GM18499 (cell line): ENCODE results near the gene TRABD2B.

Experiments
- ATAC-seq: cut with Tn5 transposase; IDR thresholded peaks from one replicate; pipeline ENCODE4 v1.9.1; 2021; ENCODE audit warnings: moderate number of reproducible peaks; ENCODE audit not compliant: insufficient read depth, unreplicated experiment

The TRABD2B gene

DNA sequence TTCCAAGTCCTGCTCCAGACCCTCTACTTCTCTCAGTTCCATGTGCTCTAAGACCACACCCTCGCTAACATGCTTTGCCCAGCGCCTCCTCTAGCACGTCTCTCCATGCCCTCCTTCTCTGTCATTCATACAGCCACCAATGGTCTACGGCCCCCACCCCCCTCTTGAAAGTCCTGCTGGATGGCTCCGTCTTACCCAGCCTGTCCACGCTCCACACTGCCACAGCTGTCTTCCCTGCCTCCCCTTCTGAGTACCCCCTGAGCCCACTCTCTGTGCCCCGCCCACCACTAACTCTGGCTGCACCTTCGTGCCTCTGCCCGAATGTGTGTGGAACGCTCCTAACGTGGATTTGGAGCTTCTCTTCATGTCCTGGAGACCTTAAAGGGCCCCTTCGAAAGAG, 244.6 kb downstream of the TRABD2B start:
- ATAC-seq, result no peak

DNA sequence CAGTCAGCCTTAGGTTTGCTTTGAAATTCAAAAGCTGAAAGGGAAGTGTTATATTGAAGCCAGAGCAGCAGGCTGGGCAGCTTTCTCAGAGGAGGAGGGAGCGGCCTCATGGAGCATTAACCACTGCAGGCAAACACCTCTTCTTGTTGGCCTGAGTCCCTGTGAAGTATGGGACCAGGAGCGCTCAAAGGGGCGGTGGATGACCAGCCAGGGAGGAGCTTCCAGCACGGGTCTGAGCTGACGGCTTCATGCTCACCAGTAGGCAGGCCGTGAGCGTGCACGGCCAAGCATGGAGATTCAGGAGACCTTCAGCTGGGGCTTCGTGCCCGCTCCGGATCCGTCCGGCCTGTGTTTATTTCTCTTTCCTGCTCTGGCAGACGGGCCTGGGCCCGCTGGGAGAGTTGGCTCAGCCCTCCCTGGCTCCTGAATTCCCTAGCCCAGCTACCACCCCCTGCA, 245.2 kb downstream of the TRABD2B start:
- ATAC-seq, result no peak

DNA sequence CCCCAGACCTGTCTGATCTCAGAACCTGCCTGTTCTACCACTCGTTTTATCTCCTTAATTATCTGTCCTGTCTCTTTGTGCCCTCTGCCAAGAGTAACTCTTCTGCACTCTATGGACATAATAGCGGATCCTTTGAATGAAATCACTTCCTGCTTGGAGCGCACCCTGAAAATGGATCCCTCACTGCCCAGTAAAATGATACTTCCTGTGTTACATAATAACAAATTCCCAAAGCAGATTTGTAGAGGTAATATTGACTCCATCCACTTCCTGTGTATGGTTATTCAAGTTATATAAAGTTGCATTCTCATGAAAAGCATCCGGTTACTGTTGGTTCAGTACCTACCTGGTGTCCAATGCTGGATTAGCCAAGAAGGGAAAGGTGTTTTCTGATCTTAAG, 246.0 kb downstream of the TRABD2B start:
- ATAC-seq, result no peak

DNA sequence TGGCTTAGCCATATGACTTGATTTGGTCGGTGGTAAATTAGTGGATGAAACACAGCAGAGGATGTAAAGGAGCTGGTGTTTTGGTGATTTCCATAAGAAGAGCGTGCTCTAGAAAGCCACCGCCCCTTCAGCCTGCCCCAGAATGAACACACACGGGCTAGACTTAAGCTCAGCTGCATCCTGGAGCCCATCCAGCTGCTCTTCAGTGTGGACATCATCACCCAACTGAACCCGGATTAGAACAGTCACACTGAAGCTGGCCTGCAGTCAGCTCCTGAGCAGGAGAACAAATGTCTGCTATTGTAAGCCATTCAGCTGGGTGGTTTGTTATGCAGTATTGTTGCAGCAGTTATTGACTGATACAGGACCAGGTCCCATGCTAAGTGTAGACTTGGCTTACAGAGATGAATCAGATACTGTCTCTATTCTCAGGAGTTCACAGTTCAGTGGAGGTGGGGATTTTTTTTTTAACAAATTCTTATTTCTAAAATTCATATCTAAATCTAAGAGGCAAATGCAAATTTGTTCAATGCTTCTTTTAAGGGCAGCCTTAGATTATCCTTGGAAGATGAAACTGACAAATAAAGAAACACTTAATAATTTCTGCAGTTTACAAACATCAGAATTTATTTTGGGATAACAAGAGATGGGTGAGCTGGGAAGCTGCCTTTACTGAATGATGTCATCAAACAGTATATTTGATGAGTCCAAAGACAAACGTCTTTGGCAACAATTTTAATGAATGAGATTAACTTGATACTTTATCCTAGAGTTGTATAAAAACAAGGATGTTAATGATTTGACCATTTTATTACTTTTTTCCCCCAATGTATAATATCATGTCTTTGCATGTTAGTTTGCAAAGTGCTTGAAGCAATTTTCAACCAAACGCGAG, 251.2 kb downstream of the TRABD2B start:
- no peak for ATAC-seq

DNA sequence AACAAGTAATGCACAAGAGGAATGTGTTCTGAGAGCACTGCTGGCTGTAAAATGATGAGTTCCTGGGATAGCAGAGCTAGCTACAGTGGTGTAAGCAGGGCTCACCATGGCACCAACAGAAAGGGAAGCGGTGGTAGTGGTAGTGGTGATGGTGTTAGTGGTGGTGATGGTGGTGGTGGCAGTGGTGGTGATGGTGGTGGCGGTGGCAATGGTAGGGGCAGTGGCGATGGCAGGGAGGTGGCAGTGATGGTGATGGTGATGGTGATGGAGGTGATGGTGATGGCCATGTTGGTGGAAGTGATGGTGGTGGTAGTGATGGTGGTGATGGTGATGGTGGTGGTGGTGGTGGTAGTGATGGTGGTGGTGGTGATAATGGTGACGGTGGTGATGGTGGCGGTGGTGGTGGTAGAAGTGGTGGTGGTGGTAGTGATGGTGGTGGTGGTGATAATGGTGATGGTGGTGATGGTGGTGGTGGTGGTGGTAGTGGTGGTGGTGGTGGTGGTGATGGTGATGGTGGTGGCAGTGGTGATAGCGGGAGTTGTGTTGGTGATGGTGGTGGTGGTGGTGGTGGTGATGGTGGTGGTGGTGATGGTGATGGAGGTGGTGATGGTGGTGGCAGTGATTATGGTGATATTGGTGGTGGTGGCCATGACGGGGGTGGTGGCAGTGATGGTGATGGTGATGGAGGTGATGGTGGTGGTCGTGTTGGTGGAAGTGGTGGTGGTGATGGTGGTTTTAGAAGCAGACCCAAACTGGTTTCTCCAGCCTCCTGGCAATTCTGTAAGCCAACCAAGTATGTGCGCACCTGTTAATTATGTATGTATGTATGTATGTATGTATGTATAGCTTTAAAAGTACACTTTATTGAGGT, 254.1 kb downstream of the TRABD2B start:
- no peak for ATAC-seq

DNA sequence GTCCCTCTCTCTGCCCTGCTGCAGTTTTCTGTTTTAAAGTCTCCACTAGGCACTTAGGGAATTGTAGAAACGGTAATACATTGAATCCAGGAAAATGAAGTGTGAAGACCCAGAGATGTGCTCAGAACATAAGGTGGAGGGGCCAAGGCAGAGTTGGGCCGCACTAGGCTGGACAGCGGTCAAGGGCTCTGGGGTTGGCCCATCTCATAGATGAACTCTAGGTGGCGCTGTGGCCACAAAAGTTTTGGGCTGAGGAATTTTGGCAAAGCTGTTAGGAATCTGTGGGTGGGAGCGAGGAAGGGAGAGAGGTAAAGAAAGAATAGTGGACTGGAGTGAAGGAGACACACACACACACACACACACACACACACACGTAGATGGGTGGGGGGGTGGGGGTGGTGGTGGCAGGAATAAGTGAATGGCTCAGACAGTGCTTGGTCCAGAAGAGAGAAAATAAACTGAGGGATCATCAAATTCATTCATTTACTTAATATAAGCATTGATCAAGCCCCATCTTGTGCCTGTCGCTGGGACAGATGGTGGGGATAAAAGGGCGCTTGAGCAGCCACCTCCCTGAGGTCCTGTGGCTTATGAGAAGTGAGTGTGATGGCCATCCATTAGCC, 258.5 kb downstream of the TRABD2B start:
- no peak for ATAC-seq

DNA sequence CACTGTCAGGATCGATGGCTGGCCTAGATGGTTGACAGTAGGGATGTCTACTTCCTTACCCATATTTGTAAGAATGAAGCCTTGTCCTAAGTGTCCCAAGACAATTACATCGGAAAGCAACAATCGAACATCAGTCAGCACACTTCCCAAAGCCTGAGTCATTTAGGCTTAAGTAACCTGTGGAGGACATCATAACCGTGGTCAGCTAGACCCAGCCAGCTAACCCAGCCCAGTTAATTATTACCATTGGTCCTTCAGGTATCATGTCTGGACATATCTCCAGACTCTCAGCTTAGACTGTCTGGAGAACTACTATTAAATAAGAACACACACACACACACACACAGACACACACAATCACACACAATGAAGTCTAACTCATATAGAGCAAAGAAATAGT, 264.7 kb downstream of the TRABD2B start:
- no peak for ATAC-seq

DNA sequence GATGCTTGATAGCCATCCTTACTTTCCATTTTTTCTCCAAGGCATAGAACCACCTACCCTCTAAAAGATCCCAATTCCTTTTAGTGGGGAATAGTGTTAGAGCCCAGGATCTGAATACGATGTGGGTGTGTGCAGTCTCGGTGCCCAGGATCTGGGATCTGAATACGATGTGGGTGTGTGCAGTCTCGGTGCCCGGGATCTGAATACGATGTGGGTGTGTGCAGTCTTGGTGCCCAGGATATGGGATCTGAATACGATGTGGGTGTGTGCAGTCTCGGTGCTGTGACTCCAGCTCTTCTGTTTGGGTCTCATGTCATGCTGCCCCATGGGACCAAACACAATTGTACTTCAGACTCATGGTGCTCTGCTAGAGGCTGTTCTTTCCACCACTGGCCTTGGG, 265.5 kb downstream of the TRABD2B start:
- ATAC-seq, result no peak

DNA sequence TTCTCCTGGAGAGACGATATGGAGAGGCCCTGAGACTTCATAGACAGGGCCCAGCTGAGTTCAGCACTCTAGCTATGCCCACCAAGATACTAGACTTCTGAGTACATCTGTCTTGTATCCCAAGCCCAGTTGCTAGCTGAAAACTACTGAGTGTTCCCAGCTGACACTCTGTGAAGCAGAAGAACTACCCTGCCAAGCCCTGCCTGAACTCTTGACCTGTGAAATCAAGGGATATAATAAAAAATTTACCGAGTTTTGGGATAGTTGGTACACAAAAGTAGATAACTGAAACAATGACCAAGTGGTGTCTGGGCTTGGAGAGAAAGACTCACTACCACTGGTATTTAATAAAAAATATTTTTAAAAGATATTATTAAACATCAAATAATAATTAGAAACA, 267.5 kb downstream of the TRABD2B start:
- no peak for ATAC-seq

DNA sequence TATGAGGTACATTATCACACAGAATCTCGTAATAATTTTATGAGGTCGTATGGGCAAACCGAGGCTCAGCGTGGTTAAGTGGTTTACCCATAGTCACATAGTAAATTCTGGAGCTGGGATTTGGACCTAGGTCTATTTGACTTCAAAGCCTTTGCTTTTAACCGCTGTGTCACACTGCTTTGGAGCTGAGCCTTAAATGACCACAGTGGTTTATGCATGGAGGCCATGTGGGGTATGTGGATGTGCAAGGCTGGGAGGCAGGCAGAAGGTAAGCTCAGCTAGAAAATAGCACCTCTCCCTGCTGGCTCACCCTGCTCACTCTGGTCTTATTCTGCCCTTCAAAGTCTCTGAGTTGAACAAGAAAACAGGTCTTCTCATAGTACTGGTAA, 269.5 kb downstream of the TRABD2B start:
- ATAC-seq, result no peak

DNA sequence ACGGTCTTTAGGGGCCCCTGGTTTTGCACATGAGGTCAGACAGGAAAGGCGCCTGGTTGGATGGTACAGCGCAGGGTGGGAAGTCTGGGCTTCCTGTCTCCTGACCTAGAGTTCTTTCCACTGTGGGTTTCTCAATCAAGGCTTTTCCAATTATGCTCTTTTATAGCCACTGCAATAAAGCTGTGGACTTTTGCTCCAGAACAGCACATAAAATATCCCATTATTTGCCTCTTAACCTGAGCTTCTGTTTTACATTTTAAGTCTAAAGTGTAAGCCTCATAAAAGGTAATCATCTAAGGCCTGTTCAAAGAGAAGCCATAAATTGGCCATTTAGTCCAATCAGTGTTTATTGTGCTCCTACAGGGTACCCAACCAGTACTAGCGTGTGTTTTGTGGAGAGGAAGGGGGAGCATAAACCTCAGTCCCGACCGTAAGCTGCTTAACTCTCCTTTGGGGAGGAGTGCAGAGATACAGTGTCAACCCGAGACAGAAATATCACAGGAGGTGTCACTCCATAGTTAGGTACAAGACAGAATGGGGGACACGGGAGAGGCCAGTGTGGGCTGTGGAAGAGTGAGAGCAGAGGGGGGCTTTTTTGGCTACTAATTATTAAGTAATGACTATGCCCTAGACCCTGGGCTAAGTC, 270.0 kb downstream of the TRABD2B start:
- no peak for ATAC-seq

DNA sequence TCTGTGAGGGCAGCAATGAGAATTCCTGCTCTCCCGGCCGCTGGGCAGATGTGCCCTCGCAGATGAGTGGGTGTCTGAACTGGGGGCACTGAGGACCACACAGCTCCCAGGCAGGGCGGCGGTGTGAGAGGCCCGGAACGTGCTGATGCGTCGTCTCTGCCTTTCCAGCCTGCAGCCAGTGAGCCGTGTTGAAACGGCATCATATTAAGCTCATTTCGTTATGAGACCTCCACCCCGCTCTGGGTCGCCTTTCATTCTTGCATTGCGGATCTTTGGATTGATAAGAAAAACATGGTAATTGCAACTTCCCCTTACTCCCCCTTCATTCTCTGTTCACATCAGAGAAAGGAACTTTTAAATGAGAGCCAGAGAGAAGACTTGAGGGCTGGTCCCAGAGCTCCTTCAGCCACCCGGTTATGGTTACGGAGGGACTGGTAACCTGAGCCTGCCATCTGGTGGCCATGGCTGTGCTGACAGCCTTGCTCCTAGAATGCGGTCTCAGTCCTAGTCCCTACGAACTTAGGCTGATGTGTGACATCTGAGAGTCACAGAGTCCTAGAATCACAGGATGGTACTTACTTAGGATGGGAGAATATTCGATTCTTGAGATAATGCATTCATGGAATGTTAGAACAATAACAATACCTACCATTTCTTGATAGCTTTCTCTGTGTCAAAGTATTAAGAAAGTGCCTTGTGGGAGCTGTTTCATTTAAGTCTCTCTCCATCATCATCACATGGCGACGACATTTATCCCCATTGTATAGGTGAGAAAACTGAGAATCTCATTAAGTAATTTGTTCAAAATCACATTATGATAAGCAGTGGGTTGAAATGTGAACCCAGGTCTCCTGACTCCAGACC, 271.0 kb downstream of the TRABD2B start:
- peak; percentile 77 for ATAC-seq

DNA sequence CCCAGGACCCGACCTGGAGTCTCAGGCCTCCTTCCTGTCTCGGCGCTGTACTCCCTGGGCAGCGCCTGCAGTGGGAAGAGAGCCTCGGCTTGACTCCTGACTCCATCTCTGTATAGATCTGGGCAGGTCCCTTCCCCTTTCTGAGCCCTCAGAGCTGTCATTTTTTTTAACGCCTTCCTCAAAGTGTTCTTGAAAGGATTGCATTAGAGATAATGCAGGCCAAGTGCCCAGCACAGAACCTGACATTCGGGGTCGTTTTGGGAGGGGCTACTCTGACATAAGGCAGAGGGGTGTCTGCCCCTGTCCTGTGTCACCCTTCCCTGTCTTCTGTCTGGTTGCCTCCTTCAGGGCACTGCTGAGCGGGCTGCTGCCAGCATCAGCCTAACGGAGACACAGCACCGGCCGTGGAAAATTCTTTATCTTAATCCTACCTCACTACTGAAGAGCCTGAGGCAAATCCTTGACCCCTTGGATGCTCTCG, 271.6 kb downstream of the TRABD2B start:
- ATAC-seq, result no peak

DNA sequence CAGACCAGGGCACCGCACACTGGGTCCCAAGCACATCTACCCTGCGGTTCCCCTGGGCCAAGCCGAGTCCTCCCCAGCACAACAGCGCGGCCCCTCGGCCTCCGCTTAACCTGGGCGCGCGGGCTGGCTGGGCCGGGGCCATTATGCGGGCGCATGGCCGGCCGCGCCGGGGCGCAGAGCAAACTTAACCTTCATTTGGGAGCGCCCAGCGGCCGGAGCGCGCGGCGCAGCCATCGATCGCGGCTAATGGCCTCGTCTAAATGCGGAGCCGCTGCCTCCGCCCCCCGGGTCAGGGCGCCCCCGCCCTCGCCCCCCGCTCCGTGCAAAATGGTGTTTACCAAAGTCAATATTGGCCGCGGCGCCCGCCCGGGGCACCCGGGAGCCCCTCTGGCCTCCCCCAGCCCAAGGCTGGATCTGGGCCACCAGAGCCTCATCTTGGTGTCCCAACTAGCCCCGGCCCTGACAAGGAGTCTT, 272.1 kb downstream of the TRABD2B start:
- ATAC-seq, result no peak

DNA sequence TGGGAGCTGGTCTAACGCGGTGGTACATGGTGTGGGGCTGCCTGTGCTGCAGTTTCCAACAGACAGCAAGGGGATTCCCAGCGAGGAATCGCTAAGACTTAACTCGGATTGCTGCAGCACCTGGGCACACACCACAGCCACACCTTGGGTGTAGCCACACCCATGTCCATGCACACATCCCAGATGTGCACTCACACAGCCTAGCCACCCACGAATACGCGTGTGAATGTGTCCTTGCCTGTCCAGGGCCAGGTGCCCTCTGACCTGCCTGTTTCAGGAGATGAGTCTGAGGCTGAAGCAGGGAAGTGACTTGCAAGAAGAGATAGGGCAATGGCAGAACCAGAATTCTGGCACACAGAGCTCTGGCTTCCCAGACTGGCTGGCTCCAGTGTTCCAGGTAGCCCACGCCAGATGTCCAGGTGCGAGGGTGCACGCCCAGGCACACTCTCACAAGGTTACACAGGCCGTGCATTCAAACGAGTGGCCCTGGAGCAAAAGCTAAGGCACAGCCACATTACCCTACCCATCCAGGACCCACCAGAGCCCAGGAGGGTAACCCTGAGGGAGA, 272.7 kb downstream of the TRABD2B start:
- no peak for ATAC-seq

DNA sequence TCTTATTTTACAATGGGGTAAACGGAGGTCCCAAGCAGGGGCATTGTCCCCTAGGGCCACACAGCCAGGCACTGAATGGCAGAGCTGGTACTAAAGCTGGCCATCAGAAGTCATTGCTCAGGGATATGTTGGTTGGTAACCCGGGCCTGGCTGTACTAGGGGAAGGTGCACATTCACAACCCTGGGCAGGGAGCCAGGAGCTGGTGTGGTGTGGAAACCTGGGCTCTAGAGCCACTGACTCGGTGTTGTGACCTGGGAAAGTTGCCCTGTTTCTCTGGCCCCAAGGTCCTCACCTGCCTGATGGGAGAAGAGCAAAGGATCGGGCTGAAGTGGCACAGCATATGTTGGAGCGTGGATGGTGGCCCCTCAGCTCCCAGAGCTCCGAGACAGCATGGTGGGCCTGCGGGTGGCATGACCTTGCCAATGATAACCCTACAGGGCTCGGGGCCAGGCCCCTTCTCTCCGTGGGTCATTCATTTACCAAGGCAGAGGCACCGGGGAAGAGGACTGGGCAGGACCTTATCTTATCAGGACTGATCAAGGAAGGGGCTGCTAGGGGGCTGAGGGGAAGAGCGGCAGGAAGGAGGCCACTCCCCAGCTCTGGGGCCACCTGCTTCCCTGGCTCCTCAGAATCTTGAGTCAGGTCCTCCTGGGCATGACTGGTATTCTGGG, 274.1 kb downstream of the TRABD2B start:
- ATAC-seq, result no peak

DNA sequence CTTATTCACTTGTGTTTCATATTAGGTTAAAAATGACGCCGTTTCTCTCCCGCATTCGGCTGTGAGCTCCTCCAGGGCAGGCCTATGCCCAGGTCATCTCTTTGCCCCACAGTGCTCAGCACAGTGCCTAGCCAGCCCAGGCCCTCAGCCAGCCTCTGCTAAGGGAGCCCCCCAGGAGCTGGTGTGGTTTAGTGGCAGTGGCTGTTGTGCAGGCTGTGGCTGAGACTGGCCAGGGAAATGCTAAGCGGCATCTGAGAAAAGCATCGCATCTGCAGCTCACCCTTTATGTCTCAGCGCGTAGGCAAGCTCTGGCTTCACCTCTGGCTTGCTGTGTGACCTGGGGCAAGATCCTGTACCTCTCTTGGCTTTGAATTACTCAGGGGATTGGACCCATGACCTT, 275.1 kb downstream of the TRABD2B start:
- no peak for ATAC-seq

DNA sequence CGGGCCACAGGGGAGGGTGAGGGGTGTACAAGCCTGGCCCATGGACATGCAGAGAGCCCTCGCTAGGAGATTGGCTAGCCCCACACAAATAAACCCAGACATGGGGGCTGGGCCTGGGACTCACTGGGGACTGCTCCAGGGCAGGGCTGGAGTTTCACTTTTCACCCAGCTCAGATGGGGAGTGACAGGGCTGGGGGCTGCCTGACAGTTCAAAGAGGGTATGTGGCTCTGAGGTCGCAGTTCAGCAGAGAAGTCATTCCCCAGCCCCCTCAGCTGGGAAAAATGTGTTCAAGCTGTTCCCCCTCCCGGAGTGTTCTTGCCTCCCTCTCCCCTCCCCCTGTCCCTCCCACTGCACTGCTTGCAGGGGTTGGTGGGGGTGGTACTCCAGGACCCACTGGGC, 277.1 kb downstream of the TRABD2B start:
- ATAC-seq, result no peak
